Right forelimb (tissue), 1 donor: ENCODE measurements around the gene OPN5.

Experiments
- DNase-seq: peaks from one replicate; pipeline ENCODE4 v3.0.0-alpha.2; 2018

OPN5 gene

GRCh38 chr6:47865206-47865605 lies 83.4 kb downstream of the OPN5 start:
- no peak for DNase-seq

DNA sequence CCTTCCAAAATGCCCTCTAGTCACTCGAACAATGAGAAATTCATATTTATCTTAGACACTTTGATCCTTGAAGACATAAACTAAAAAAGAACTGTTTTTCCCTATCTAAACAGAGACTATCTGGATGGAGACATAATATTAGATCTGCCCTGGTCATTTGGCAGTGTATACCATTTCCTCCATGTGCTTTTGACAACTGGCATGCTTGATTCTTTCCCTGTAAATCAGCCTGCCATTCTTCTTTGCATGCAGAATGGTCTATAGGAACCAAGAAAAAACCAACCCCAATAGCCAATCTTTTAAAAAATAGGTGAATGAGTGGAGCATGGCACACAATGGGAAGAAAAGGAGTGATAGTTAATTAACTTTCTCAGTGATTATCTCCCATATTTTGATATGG lies 93.8 kb downstream of the OPN5 start:
- no peak for DNase-seq
